Suprapubic skin (tissue), 4 donors: ENCODE data around the gene CCR8. TPM values are rescaled to one million over a fixed set of nuclear protein-coding genes. Genes with fewer than 3 reads are reported as not detected.

Experiments
- DNase-seq, 2 donors: peaks; one replicate each; pipeline ENCODE4 v3.0.0-alpha.2; 2019; ENCODE audit warnings: low spot score in 2 of 2
- H3K27ac ChIP-seq: fragments of 200-600 bp; sonication (generic); one replicate; pipeline ENCODE4 v1.5.1; 2019
- H3K27me3 ChIP-seq: fragments of 200-600 bp; sonication (generic); one replicate; pipeline ENCODE4 v1.5.1; 2019
- H3K36me3 ChIP-seq: fragments of 200-600 bp; sonication (generic); one replicate; pipeline ENCODE4 v1.5.1; 2019
- H3K4me1 ChIP-seq: fragments of 200-600 bp; sonication (generic); one replicate; pipeline ENCODE4 v1.5.1; 2019
- H3K4me3 ChIP-seq: fragments of 200-600 bp; sonication (generic); one replicate; pipeline ENCODE4 v1.5.1; 2019; ENCODE audit warnings: mild to moderate bottlenecking
- H3K9me3 ChIP-seq: fragments of 200-600 bp; sonication (generic); one replicate; pipeline ENCODE4 v1.5.1; 2019
- EP300 ChIP-seq: sonication (generic); formaldehyde crosslinking; IDR thresholded peaks from one replicate; pipeline ENCODE4 v1.6.1; 2017; ENCODE audit warnings: antibody characterized with exemption
- POLR2A ChIP-seq, 2 donors: fragments of 450-650 bp; IDR thresholded peaks; one replicate each; pipeline ENCODE4 v1.6.1; 2017; ENCODE audit warnings: antibody characterized with exemption in 2 of 2, mild to moderate bottlenecking in 2 of 2, moderate library complexity in 2 of 2
- POLR2AphosphoS5 ChIP-seq, 3 donors: sonication (generic); formaldehyde crosslinking; IDR thresholded peaks; one replicate each; pipeline ENCODE4 v1.6.1; 2017; ENCODE audit warnings: antibody characterized with exemption in 3 of 3
- WGBS: methylation state at CpG from one replicate; pipeline ENCODE4 v1.1.5; 2018; 5-methylcytosine and 5-hydroxymethylcytosine counted together
- total RNA-seq, 4 donors: library from RNA; depleted of rRNA; stranded (reverse); fragments of >200 nt; gene quantifications; one replicate each; pipeline ENCODE4 v1.1.0, GENCODE V29; 2016
- TF ChIP-seq, protein P1 (sequence below), 2 donors: fragments of 200-600 bp in 1 of 2; fragments of 450-650 bp in 1 of 2; sonication (generic) in 1 of 2; IDR thresholded peaks; one replicate each; pipeline ENCODE4 v1.5.1; 2016 to 2019; ENCODE audit warnings: antibody characterized with exemption in 2 of 2, mild to moderate bottlenecking in 1 of 2, moderate library complexity in 1 of 2

The CCR8 gene
- total RNA-seq, result not detected

DNA sequence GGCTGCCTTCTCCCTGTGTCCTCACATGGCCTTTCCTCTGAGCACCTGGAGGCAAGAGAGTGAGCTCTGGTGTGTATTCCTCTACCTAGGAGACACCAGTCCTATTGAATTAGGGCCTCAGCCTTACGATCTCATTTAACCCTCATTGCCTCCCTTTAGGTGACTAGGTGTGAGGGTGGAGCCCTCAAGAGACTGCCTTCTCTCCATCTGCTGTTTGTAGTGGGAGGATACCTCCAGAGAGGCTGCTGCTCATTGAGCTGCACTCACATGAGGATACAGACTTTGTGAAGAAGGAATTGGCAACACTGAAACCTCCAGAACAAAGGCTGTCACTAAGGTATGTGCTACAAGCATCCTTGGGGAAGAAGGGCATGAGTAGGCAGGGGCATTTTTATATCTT is at the start of gene CCR8:
CCR8 (plus strand) TSS at position 217 of the 400 bp plus-strand sequence. CDS start 2,623 bp downstream, outside the sequence.
- Histone ChIP-seq H3K9me3 (no peaks in the 10 kb centered on the region), H3K27me3 (no peaks in the 10 kb centered on the region), H3K27ac (no peak within 1 kb of the TSS), H3K36me3 (no peaks in the 10 kb centered on the region), H3K4me1 (no peaks in the 10 kb centered on the region), H3K4me3 (no peak within 1 kb of the TSS)
- no peak for DNase-seq
- TF ChIP-seq, protein P1, sequence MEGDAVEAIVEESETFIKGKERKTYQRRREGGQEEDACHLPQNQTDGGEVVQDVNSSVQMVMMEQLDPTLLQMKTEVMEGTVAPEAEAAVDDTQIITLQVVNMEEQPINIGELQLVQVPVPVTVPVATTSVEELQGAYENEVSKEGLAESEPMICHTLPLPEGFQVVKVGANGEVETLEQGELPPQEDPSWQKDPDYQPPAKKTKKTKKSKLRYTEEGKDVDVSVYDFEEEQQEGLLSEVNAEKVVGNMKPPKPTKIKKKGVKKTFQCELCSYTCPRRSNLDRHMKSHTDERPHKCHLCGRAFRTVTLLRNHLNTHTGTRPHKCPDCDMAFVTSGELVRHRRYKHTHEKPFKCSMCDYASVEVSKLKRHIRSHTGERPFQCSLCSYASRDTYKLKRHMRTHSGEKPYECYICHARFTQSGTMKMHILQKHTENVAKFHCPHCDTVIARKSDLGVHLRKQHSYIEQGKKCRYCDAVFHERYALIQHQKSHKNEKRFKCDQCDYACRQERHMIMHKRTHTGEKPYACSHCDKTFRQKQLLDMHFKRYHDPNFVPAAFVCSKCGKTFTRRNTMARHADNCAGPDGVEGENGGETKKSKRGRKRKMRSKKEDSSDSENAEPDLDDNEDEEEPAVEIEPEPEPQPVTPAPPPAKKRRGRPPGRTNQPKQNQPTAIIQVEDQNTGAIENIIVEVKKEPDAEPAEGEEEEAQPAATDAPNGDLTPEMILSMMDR (IDR thresholded peaks at IDR 0.05), result no peak
- no peak for TF ChIP-seq POLR2AphosphoS5 (IDR thresholded peaks at IDR 0.05)
- TF ChIP-seq EP300, result no peak
- no peak for TF ChIP-seq POLR2A (IDR thresholded peaks at IDR 0.05)
- WGBS, result 56% methylated on average over 1 of the region's 1 CpG

- DNase-seq, result no peak
- H3K27ac ChIP-seq, result no peak within 1 kb of the TSS
- H3K4me3 ChIP-seq, result no peak within 1 kb of the TSS
- H3K4me1 ChIP-seq, result peaks cover 5% of the 10 kb centered on the region
- H3K36me3 ChIP-seq, result no peaks in the 10 kb centered on the region
- 46% methylated on average over 5 of the region's 5 CpGs for WGBS
- no peaks in the 10 kb centered on the region for H3K9me3 ChIP-seq
- no peaks in the 10 kb centered on the region for H3K27me3 ChIP-seq
- TF ChIP-seq POLR2A (IDR thresholded peaks at IDR 0.05) (no peak), POLR2AphosphoS5 (IDR thresholded peaks at IDR 0.05) (no peak), EP300 (no peak)
- TF ChIP-seq, protein P1 (IDR thresholded peaks at IDR 0.05), result no peak
These were observed 49.6 kb upstream of the CCR8 start, which contains the start of gene CX3CR1 for GRCh38 chr3:39279745-39280517. CX3CR1 (minus strand) TSS chr3:39280036; CDS start chr3:39266509, 13,527 bp downstream.

GRCh38 chr3:39280571-39280970 is 48.9 kb upstream of the CCR8 start:
- Histone ChIP-seq H3K36me3 (no peaks in the 10 kb centered on the region), H3K27me3 (no peaks in the 10 kb centered on the region), H3K27ac (no peak overlapping the region), H3K9me3 (no peaks in the 10 kb centered on the region), H3K4me1 (peaks cover 5% of the 10 kb centered on the region), H3K4me3 (no peak overlapping the region)
- DNase-seq, result no peak
- no peak for TF ChIP-seq POLR2AphosphoS5 (IDR thresholded peaks at IDR 0.05)
- TF ChIP-seq, protein P1 (IDR thresholded peaks at IDR 0.05), result no peak
- no peak for TF ChIP-seq POLR2A (IDR thresholded peaks at IDR 0.05)
- no peak for TF ChIP-seq EP300
- WGBS, result 99% methylated on average over 5 of the region's 5 CpGs

DNA sequence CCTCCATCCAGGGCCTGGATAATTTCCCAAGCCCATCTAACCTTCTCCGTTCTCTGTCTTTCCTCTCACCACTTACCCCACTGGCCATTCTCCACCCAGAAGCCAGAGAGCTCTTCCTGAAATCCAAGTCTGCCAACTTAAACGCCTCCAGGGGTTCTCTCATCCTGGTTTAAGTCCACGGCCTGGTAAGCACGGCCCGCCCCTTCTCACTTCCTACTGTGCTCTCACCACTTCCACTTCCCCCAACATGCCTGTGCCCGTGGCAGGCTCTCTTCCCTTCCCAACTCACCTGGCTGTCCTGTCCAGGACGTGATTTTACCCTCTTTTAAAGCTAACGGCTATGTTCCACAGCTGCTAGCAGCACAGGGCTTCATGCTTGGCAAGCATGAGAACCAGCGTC is 48.0 kb upstream of the CCR8 start:
- Histone ChIP-seq H3K36me3 (no peaks in the 10 kb centered on the region), H3K27ac (no peak overlapping the region), H3K9me3 (no peaks in the 10 kb centered on the region), H3K4me3 (no peak overlapping the region), H3K27me3 (no peaks in the 10 kb centered on the region), H3K4me1 (peaks cover 5% of the 10 kb centered on the region)
- WGBS, result 60% methylated on average over 9 of the region's 9 CpGs
- no peak for TF ChIP-seq POLR2AphosphoS5 (IDR thresholded peaks at IDR 0.05)
- TF ChIP-seq, protein P1 (IDR thresholded peaks at IDR 0.05), result no peak
- no peak for DNase-seq

DNA sequence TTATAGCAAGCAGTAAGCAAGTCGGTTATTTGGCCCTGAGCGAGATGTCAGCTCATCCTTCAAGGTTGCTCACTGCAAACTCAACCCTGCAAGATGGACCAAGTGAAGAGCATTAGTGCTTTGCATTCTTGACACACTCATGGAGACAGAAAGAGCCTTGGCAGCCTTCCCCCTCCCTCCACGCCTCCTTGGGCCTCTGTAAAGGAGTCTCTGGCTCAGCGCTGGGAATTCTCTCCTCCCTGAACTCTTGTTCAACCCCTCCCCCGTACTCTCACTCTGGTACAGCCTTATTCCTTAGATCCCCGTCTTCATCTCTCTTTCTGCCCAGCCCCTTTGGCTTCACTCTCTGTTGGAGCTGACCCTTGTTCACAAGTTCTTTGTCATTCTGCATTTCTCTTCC is 47.5 kb upstream of the CCR8 start:
- Histone ChIP-seq H3K27me3 (no peaks in the 10 kb centered on the region), H3K9me3 (no peaks in the 10 kb centered on the region), H3K4me3 (no peak overlapping the region), H3K36me3 (no peaks in the 10 kb centered on the region), H3K4me1 (peaks cover 5% of the 10 kb centered on the region), H3K27ac (no peak overlapping the region)
- no peak for TF ChIP-seq POLR2A (IDR thresholded peaks at IDR 0.05)
- no peak for TF ChIP-seq POLR2AphosphoS5 (IDR thresholded peaks at IDR 0.05)
- TF ChIP-seq, protein P1 (IDR thresholded peaks at IDR 0.05), result no peak
- TF ChIP-seq EP300, result no peak
- DNase-seq, result no peak
- WGBS, result 88% methylated on average over 6 of the region's 6 CpGs
